Activated naive CD4-positive, alpha-beta T cell treated with anti-CD3 and anti-CD28 coated beads, Interleukin-2, amount 50 U/mL, for 24 hours (primary cell): ENCODE results near the gene TEAD1.

Experiments used
- H3K27ac Mint-ChIP-seq: one replicate; pipeline ENCODE4 v1.8.0; 2021; ENCODE audit warnings: mild to moderate bottlenecking, mixed read lengths
- H3K27me3 Mint-ChIP-seq: one replicate; pipeline ENCODE4 v1.8.0; 2021; ENCODE audit warnings: mixed read lengths
- H3K36me3 Mint-ChIP-seq: one replicate; pipeline ENCODE4 v1.8.0; 2021; ENCODE audit warnings: mixed read lengths
- H3K4me1 Mint-ChIP-seq: one replicate; pipeline ENCODE4 v1.8.0; 2021; ENCODE audit warnings: mixed read lengths
- H3K4me3 Mint-ChIP-seq: one replicate; pipeline ENCODE4 v1.8.0; 2021; ENCODE audit warnings: mild to moderate bottlenecking, mixed read lengths
- H3K9me3 Mint-ChIP-seq: one replicate; pipeline ENCODE4 v1.8.0; 2021; ENCODE audit warnings: mixed read lengths

TEAD1 gene

GRCh38 chr11:12689029-12689755, 15.0 kb downstream of the TEAD1 start:
- Mint-ChIP-seq H3K4me3 (no peak overlapping the region), H3K27me3 (peaks cover 42% of the 10 kb centered on the region), H3K27ac (no peak overlapping the region), H3K9me3 (no peaks in the 10 kb centered on the region), H3K36me3 (no peaks in the 10 kb centered on the region), H3K4me1 (peaks cover 4% of the 10 kb centered on the region)

GRCh38 chr11:12690663-12691062, 16.4 kb downstream of the TEAD1 start:
- Mint-ChIP-seq H3K27ac (no peak overlapping the region), H3K4me1 (peaks cover 4% of the 10 kb centered on the region), H3K9me3 (no peaks in the 10 kb centered on the region), H3K4me3 (no peak overlapping the region), H3K36me3 (no peaks in the 10 kb centered on the region), H3K27me3 (peaks cover 43% of the 10 kb centered on the region)

- Mint-ChIP-seq H3K4me1 (peaks cover 4% of the 10 kb centered on the region), H3K9me3 (no peaks in the 10 kb centered on the region), H3K4me3 (no peak overlapping the region), H3K27me3 (peaks cover 49% of the 10 kb centered on the region), H3K36me3 (no peaks in the 10 kb centered on the region), H3K27ac (no peak overlapping the region)
These were observed 17.3 kb downstream of the TEAD1 start for GRCh38 chr11:12691473-12691872.

GRCh38 chr11:12692229-12693075, 18.2 kb downstream of the TEAD1 start:
- H3K4me1 Mint-ChIP-seq: peaks cover 9% of the 10 kb centered on the region
- H3K27ac Mint-ChIP-seq: no peak overlapping the region
- no peaks in the 10 kb centered on the region for H3K9me3 Mint-ChIP-seq
- H3K27me3 Mint-ChIP-seq: peaks cover 48% of the 10 kb centered on the region
- H3K4me3 Mint-ChIP-seq: no peak overlapping the region
- no peaks in the 10 kb centered on the region for H3K36me3 Mint-ChIP-seq

- Mint-ChIP-seq H3K4me3 (no peak overlapping the region), H3K27me3 (peaks cover 48% of the 10 kb centered on the region), H3K36me3 (no peaks in the 10 kb centered on the region), H3K27ac (no peak overlapping the region), H3K4me1 (peaks cover 13% of the 10 kb centered on the region), H3K9me3 (no peaks in the 10 kb centered on the region)
These were observed 18.9 kb downstream of the TEAD1 start for GRCh38 chr11:12693094-12693478.

GRCh38 chr11:12693479-12694182, 19.4 kb downstream of the TEAD1 start:
- H3K27me3 Mint-ChIP-seq: peaks cover 49% of the 10 kb centered on the region
- H3K27ac Mint-ChIP-seq: no peak overlapping the region
- no peak overlapping the region for H3K4me3 Mint-ChIP-seq
- H3K4me1 Mint-ChIP-seq: peaks cover 17% of the 10 kb centered on the region
- H3K36me3 Mint-ChIP-seq: no peaks in the 10 kb centered on the region
- H3K9me3 Mint-ChIP-seq: no peaks in the 10 kb centered on the region

GRCh38 chr11:12694183-12694531, 19.9 kb downstream of the TEAD1 start:
- Mint-ChIP-seq H3K4me1 (peaks cover 17% of the 10 kb centered on the region), H3K27me3 (peaks cover 48% of the 10 kb centered on the region), H3K36me3 (no peaks in the 10 kb centered on the region), H3K4me3 (no peak overlapping the region), H3K9me3 (no peaks in the 10 kb centered on the region), H3K27ac (no peak overlapping the region)

GRCh38 chr11:12695221-12695794, 21.1 kb downstream of the TEAD1 start:
- Mint-ChIP-seq H3K4me1 (peaks cover 17% of the 10 kb centered on the region), H3K27me3 (peaks cover 48% of the 10 kb centered on the region), H3K4me3 (no peak overlapping the region), H3K27ac (no peak overlapping the region), H3K9me3 (no peaks in the 10 kb centered on the region), H3K36me3 (no peaks in the 10 kb centered on the region)

GRCh38 chr11:12695873-12696272, 21.7 kb downstream of the TEAD1 start:
- no peaks in the 10 kb centered on the region for H3K36me3 Mint-ChIP-seq
- H3K27me3 Mint-ChIP-seq: peaks cover 48% of the 10 kb centered on the region
- H3K4me3 Mint-ChIP-seq: no peak overlapping the region
- peaks cover 17% of the 10 kb centered on the region for H3K4me1 Mint-ChIP-seq
- no peaks in the 10 kb centered on the region for H3K9me3 Mint-ChIP-seq
- H3K27ac Mint-ChIP-seq: no peak overlapping the region

GRCh38 chr11:12696911-12697581, 22.8 kb downstream of the TEAD1 start:
- Mint-ChIP-seq H3K27ac (no peak overlapping the region), H3K4me3 (no peak overlapping the region), H3K9me3 (no peaks in the 10 kb centered on the region), H3K36me3 (no peaks in the 10 kb centered on the region), H3K4me1 (peaks cover 17% of the 10 kb centered on the region), H3K27me3 (peaks cover 50% of the 10 kb centered on the region)

GRCh38 chr11:12698048-12698447, 23.8 kb downstream of the TEAD1 start:
- H3K4me1 Mint-ChIP-seq: peaks cover 17% of the 10 kb centered on the region
- no peaks in the 10 kb centered on the region for H3K36me3 Mint-ChIP-seq
- H3K4me3 Mint-ChIP-seq: no peak overlapping the region
- peak overlapping the region; percentile 8 for H3K27ac Mint-ChIP-seq
- H3K27me3 Mint-ChIP-seq: peaks cover 51% of the 10 kb centered on the region
- no peaks in the 10 kb centered on the region for H3K9me3 Mint-ChIP-seq

- Mint-ChIP-seq H3K4me1 (peaks cover 13% of the 10 kb centered on the region), H3K27me3 (peaks cover 46% of the 10 kb centered on the region), H3K9me3 (no peaks in the 10 kb centered on the region), H3K4me3 (no peak overlapping the region), H3K27ac (no peak overlapping the region), H3K36me3 (no peaks in the 10 kb centered on the region)
These were observed 27.8 kb downstream of the TEAD1 start for GRCh38 chr11:12701811-12702592.

- peaks cover 5% of the 10 kb centered on the region for H3K4me1 Mint-ChIP-seq
- no peak overlapping the region for H3K4me3 Mint-ChIP-seq
- no peak overlapping the region for H3K27ac Mint-ChIP-seq
- H3K9me3 Mint-ChIP-seq: no peaks in the 10 kb centered on the region
- no peaks in the 10 kb centered on the region for H3K36me3 Mint-ChIP-seq
- H3K27me3 Mint-ChIP-seq: peaks cover 39% of the 10 kb centered on the region
These were observed 28.8 kb downstream of the TEAD1 start for GRCh38 chr11:12702999-12703453.

- H3K36me3 Mint-ChIP-seq: no peaks in the 10 kb centered on the region
- peaks cover 38% of the 10 kb centered on the region for H3K27me3 Mint-ChIP-seq
- H3K4me3 Mint-ChIP-seq: no peak overlapping the region
- H3K4me1 Mint-ChIP-seq: no peaks in the 10 kb centered on the region
- H3K9me3 Mint-ChIP-seq: no peaks in the 10 kb centered on the region
- H3K27ac Mint-ChIP-seq: no peak overlapping the region
These were observed 29.8 kb downstream of the TEAD1 start for GRCh38 chr11:12704049-12704448.
